ENCODE results near the gene ZNF580.
A peak's percentile ranks its signal among the peaks of the same experiment; 100 is the strongest.

Gene ZNF580

GRCh38 chr19:55687281-55688201, 46.7 kb downstream of the ZNF580 start:
- ChIA-PET CTCF (no interaction called here), POLR2A (no interaction called here)

GRCh38 chr19:55688422-55689218, 47.8 kb downstream of the ZNF580 start:
- Histone ChIP-seq H3K9me3 (ENCODE audit: control insufficient read depth, insufficient read depth, low read depth, low read length) (no peaks in the 10 kb centered on the region), H3K4me3 (ENCODE audit: low read depth, low read length) (no peak overlapping the region), H3K36me3 (ENCODE audit: control insufficient read depth in 2 of 2, insufficient read depth in 1 of 2, low read length in 2 of 2) (peaks cover 12 to 95% of the 10 kb centered on the region in 2 experiments), H3K27ac (ENCODE audit: extremely low read depth, low read depth, low read length) (no peak overlapping the region), H3K4me1 (ENCODE audit: control insufficient read depth, insufficient read depth, low read length) (no peaks in the 10 kb centered on the region)
- CTCF ChIA-PET: no interaction called here
- POLR2A ChIA-PET: no interaction called here
- TF ChIP-seq KLF7 (tag by site-specific recombination; IDR thresholded peaks at IDR 0.05; ENCODE audit: borderline replicate concordance): no peak
- no peak for TF ChIP-seq ZNF18 (tag by site-specific recombination; IDR thresholded peaks at IDR 0.05)
- TF ChIP-seq, protein P1, sequence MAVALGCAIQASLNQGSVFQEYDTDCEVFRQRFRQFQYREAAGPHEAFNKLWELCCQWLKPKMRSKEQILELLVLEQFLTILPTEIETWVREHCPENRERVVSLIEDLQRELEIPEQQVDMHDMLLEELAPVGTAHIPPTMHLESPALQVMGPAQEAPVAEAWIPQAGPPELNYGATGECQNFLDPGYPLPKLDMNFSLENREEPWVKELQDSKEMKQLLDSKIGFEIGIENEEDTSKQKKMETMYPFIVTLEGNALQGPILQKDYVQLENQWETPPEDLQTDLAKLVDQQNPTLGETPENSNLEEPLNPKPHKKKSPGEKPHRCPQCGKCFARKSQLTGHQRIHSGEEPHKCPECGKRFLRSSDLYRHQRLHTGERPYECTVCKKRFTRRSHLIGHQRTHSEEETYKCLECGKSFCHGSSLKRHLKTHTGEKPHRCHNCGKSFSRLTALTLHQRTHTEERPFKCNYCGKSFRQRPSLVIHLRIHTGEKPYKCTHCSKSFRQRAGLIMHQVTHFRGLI (tag by site-specific recombination; IDR thresholded peaks at IDR 0.05): no peak
- TF ChIP-seq, protein P2, sequence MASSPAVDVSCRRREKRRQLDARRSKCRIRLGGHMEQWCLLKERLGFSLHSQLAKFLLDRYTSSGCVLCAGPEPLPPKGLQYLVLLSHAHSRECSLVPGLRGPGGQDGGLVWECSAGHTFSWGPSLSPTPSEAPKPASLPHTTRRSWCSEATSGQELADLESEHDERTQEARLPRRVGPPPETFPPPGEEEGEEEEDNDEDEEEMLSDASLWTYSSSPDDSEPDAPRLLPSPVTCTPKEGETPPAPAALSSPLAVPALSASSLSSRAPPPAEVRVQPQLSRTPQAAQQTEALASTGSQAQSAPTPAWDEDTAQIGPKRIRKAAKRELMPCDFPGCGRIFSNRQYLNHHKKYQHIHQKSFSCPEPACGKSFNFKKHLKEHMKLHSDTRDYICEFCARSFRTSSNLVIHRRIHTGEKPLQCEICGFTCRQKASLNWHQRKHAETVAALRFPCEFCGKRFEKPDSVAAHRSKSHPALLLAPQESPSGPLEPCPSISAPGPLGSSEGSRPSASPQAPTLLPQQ (tag by site-specific recombination; IDR thresholded peaks at IDR 0.05): no peak
- no peak for TF ChIP-seq ZNF624 (tag by site-specific recombination; IDR thresholded peaks at IDR 0.05)
- TF ChIP-seq ZNF239 (tag by site-specific recombination; IDR thresholded peaks at IDR 0.05): no peak
- TF ChIP-seq KLF9 (tag by site-specific recombination; IDR thresholded peaks at IDR 0.05; ENCODE audit: low read depth): no peak
- no peak for TF ChIP-seq ZNF433 (tag by site-specific recombination; IDR thresholded peaks at IDR 0.05; ENCODE audit: low read depth)
- no peak for TF ChIP-seq ZNF501 (tag by site-specific recombination; IDR thresholded peaks at IDR 0.05)
- TF ChIP-seq WT1 (tag by site-specific recombination; IDR thresholded peaks at IDR 0.05): no peak
- TF ChIP-seq KLF8 (tag by site-specific recombination; IDR thresholded peaks at IDR 0.05): peak; percentile 61; the same call in 1 of the 2 replicates
- TF ChIP-seq ZNF670 (tag by site-specific recombination; IDR thresholded peaks at IDR 0.05; ENCODE audit: low read depth): no peak
- TF ChIP-seq SALL2 (tag by site-specific recombination; IDR thresholded peaks at IDR 0.05; ENCODE audit: borderline replicate concordance): no peak
- TF ChIP-seq EGR2 (tag by site-specific recombination; IDR thresholded peaks at IDR 0.05; ENCODE audit: low read depth): peak; percentile 72; the same call in 1 of the 2 replicates
- no peak for TF ChIP-seq FEZF1 (tag by site-specific recombination; IDR thresholded peaks at IDR 0.05)
- peak; percentile 29; the same call in 1 of the 2 replicates for TF ChIP-seq PATZ1 (tag by site-specific recombination; IDR thresholded peaks at IDR 0.05)
- no peak for TF ChIP-seq ELK4 (IDR thresholded peaks at IDR 0.05; ENCODE audit: borderline replicate concordance, low read depth, low read length)
- TF ChIP-seq KLF1 (tag by site-specific recombination; IDR thresholded peaks at IDR 0.05): peak; percentile 96
- no peak for TF ChIP-seq INSM2 (tag by site-specific recombination; IDR thresholded peaks at IDR 0.05)
- 0 out of 2 replicates have a peak, but pooled peaks have one; percentile 15 for TF ChIP-seq SP2 (tag by site-specific recombination; IDR thresholded peaks at IDR 0.05)
- TF ChIP-seq ZNF76 (tag by site-specific recombination; IDR thresholded peaks at IDR 0.05; ENCODE audit: borderline replicate concordance, low read depth): no peak

More at GRCh38 chr19:55687281-55688201, 46.7 kb downstream of the ZNF580 start:
- no peak for TF ChIP-seq ZNF837 (tag by site-specific recombination; IDR thresholded peaks at IDR 0.05)
- peak; percentile 20; the same call in 1 of the 2 replicates for TF ChIP-seq KLF1 (tag by site-specific recombination; IDR thresholded peaks at IDR 0.05)
- peak; percentile 16; the same call in 1 of the 2 replicates for TF ChIP-seq GLIS2 (tag by site-specific recombination; IDR thresholded peaks at IDR 0.05)
- H3K4me3 ChIP-seq (ENCODE audit: low read depth, low read length): no peak overlapping the region
- no peak overlapping the region for H3K27ac ChIP-seq (ENCODE audit: extremely low read depth, low read depth, low read length)
- H3K36me3 ChIP-seq (ENCODE audit: control insufficient read depth in 2 of 2, insufficient read depth in 1 of 2, low read length in 2 of 2): peaks cover 19 to 88% of the 10 kb centered on the region in 2 experiments
- H3K4me1 ChIP-seq (ENCODE audit: control insufficient read depth, insufficient read depth, low read length): no peaks in the 10 kb centered on the region
- H3K9me3 ChIP-seq (ENCODE audit: control insufficient read depth, insufficient read depth, low read depth, low read length): no peaks in the 10 kb centered on the region

All from HEK293 (cell line).